ENCODE measurements around the gene GALT. TPM values are rescaled to one million over a fixed set of nuclear protein-coding genes. Genes with fewer than 3 reads are reported as not detected.
A peak's percentile ranks its signal among the peaks of the same experiment; 100 is the strongest.

GALT gene
- total and polyA plus RNA-seq, 2 donors (not counting 1 experiment from before 2014, with no cell fraction given), result 111 to 167 TPM

DNA sequence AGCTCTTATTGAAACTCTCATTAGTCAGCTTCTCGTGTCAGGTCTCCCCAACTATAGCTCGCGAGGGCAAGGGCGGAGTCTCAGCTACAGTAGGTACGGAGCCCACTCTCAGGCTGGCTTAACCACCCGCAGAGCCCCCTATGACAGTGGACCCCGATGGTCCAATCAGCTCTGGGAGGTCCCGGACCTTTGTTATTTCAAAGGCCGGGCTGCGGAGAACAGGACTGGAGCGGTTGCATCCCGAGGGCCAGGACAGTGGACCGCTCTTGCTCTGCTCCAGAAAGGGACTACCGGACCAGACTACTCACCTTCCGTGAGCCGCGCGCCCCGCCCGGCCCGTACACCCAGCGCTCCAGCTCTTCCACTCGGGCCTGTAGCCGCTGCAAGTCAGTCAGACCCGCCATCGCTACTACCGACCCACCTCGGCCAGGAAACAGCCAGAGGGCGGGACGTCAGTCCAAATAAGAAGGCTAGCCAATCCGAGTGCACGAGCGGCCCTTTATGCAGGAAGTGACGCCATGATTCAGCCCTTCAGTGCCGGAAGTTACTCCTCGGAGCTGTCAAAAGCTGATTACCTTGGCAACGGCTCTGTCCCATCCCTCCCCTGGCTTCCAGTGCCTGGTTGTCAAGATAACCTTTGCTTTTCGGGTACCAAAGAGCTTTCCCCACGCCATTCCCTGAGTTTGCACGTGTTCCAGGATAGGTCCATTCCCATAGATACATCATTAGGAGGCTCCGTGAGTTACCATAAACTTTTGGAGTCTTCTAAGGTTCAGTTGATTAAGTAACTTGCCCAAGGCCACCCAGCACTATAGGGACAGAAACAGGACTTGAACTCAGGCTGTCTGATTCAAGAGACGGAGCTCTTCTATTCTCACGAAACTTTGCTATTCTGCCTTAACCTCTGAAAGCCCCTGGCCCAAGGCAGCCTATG lies 26.1 kb upstream of the GALT start, which contains the start of gene DCTN3:
Gene DCTN3 (minus strand): TSS at position 435 of the 934 bp plus-strand sequence. CDS start 31 bp downstream, at position 404.
- ATAC-seq (ENCODE audit: low read depth), result peak; percentile 95
- Histone ChIP-seq H3K4me2 (replicated peaks; ENCODE audit: low read depth, low read length, poor library complexity, severe bottlenecking) (peak within 1 kb of the TSS; percentile 80), H3K9ac (ENCODE audit: low read length) (peak within 1 kb of the TSS; percentile 69), H3K79me2 (ENCODE audit: control insufficient read depth, insufficient read depth, low read length) (peaks cover 25% of the 10 kb centered on the region), H3K27ac (ENCODE audit: low read length in 2 of 2) (peak within 1 kb of the TSS in 1 of 2 donors; percentile 49), H3K27me3 (replicated peaks in 1 of 4; ENCODE audit: control extremely low read depth in 1 of 4, control insufficient read depth in 3 of 4, insufficient read depth in 4 of 4, low read length in 3 of 4) (peaks cover 0 to 45% (median 30%) of the 10 kb centered on the region in 4 experiments), H3K4me1 (ENCODE audit: control insufficient read depth in 2 of 2, insufficient read depth in 2 of 2, low read length in 2 of 2) (peaks cover 33 to 43% of the 10 kb centered on the region in 2 donors), H3K4me3 (ENCODE audit: control extremely low read depth in 1 of 5, extremely low read depth in 1 of 5, insufficient read depth in 1 of 5, low read depth in 2 of 5, low read length in 4 of 5) (peak within 1 kb of the TSS; percentile 66 to 96 (median 81)), H3K9me3 (ENCODE audit: control extremely low read depth in 1 of 3, control insufficient read depth in 2 of 3, insufficient read depth in 1 of 3, low read length in 2 of 3) (peaks cover 0 to 34% (median 1%) of the 10 kb centered on the region in 3 donors), H3K36me3 (replicated peaks in 1 of 2; ENCODE audit: control extremely low read depth in 1 of 2, control insufficient read depth in 1 of 2, extremely low read depth in 1 of 2, insufficient read depth in 2 of 2, low read length in 1 of 2) (peaks cover 2 to 16% of the 10 kb centered on the region in 2 experiments), H2AFZ (ENCODE audit: insufficient read depth, low read depth, low read length, poor library complexity, severe bottlenecking) (peak within 1 kb of the TSS; percentile 86), H4K20me1 (ENCODE audit: control insufficient read depth, insufficient read depth, low read length, poor library complexity, severe bottlenecking) (no peaks in the 10 kb centered on the region)
- CTCF ChIA-PET, result interaction anchor here (0.8 to 7.6 kb wide), 8 partner anchors 8 to 26 kb away, joined by 3 to 64 read pairs (median 8); partner anchors contain the start of genes ARID3C, GALT, RPP25L and SIGMAR1
- Mint-ChIP-seq H3K27ac (peak within 1 kb of the TSS; percentile 92), H3K27me3 (peaks cover 32% of the 10 kb centered on the region), H3K4me1 (peaks cover 36% of the 10 kb centered on the region), H3K9me3 (ENCODE audit: insufficient read depth) (no peaks in the 10 kb centered on the region), H3K4me3 (peak within 1 kb of the TSS; percentile 97)
- TF ChIP-seq EZH2 (IDR thresholded peaks at IDR 0.05; ENCODE audit: borderline replicate concordance, insufficient read depth, low read depth, low read length, poor library complexity, severe bottlenecking), result no peak
- TF ChIP-seq, protein P1, sequence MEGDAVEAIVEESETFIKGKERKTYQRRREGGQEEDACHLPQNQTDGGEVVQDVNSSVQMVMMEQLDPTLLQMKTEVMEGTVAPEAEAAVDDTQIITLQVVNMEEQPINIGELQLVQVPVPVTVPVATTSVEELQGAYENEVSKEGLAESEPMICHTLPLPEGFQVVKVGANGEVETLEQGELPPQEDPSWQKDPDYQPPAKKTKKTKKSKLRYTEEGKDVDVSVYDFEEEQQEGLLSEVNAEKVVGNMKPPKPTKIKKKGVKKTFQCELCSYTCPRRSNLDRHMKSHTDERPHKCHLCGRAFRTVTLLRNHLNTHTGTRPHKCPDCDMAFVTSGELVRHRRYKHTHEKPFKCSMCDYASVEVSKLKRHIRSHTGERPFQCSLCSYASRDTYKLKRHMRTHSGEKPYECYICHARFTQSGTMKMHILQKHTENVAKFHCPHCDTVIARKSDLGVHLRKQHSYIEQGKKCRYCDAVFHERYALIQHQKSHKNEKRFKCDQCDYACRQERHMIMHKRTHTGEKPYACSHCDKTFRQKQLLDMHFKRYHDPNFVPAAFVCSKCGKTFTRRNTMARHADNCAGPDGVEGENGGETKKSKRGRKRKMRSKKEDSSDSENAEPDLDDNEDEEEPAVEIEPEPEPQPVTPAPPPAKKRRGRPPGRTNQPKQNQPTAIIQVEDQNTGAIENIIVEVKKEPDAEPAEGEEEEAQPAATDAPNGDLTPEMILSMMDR (IDR thresholded peaks at IDR 0.05), result no peak
- 3% methylated on average over 41 of the region's 43 CpGs for WGBS (ENCODE audit: insufficient coverage)
- intact Hi-C loops (cut with micrococcal nuclease), result loop anchor here (1.0 to 2.0 kb wide), 3 partner anchors 8 to 291 kb away; partner anchors contain the start of genes KIF24, NUDT2, RPP25L and SIGMAR1
- DNase-seq, result peak; percentile 94
- POLR2A ChIA-PET, result interaction anchor here (0.8 to 2.2 kb wide), 4 partner anchors 8 to 26 kb away, joined by 3 to 11 read pairs (median 6); partner anchors contain the start of genes GALT, RPP25L and SIGMAR1
